Left ventricle myocardium inferior (tissue), 1 donor: ENCODE results near the gene GUCA1A. TPM values are rescaled to one million over a fixed set of nuclear protein-coding genes. Genes with fewer than 3 reads are reported as not detected.
"Not testable (repeated sequence)": the region's sequence is repeated elsewhere in the genome, so short reads cannot be mapped to it uniquely, and the experiment has no call there.

Experiments used
- DNase-seq: peaks from one replicate; pipeline ENCODE4 v3.0.0-alpha.2; 2020
- H3K27ac ChIP-seq: fragments of 200-600 bp; replicated peaks from 2 replicates; pipeline ENCODE4 v1.8.0; 2021
- H3K27me3 ChIP-seq: fragments of 200-600 bp; 2 replicates; pipeline ENCODE4 v1.8.0; 2021; ENCODE audit warnings: low read depth
- H3K36me3 ChIP-seq: fragments of 200-600 bp; 2 replicates; pipeline ENCODE4 v1.8.0; 2021
- H3K4me1 ChIP-seq: fragments of 200-600 bp; 2 replicates; pipeline ENCODE4 v1.8.0; 2021
- H3K4me3 ChIP-seq: fragments of 200-600 bp; 2 replicates; pipeline ENCODE4 v1.8.0; 2021; ENCODE audit warnings: mild to moderate bottlenecking, moderate library complexity
- H3K9me3 ChIP-seq: fragments of 200-600 bp; replicated peaks from 2 replicates; pipeline ENCODE4 v1.8.0; 2021
- intact Hi-C: fragments of 100-400 bp; cut with micrococcal nuclease; formaldehyde crosslinking; loops from one replicate; pipeline ENCODE4 v1.11.0; 2022
- total RNA-seq: library from RNA; stranded (reverse); fragmentation: NEBNext Ultra II Directional; extraction: Animal tissue kit (Norgen Biotek cat#: 25700); gene quantifications from one replicate; pipeline ENCODE4 v1.2.1, GENCODE V29; 2021
- TF ChIP-seq, protein P1 (sequence below): fragments of 200-600 bp; IDR thresholded peaks from 2 replicates; pipeline ENCODE4 v1.8.0; 2021; ENCODE audit warnings: antibody characterized with exemption, mild to moderate bottlenecking, borderline replicate concordance
- donor health status: DM: no; HTN: yes; CAD: no; lungs with severe emphysema.

GUCA1A gene
- total RNA-seq, 1 donor from 2014 or later: not detected

DNA sequence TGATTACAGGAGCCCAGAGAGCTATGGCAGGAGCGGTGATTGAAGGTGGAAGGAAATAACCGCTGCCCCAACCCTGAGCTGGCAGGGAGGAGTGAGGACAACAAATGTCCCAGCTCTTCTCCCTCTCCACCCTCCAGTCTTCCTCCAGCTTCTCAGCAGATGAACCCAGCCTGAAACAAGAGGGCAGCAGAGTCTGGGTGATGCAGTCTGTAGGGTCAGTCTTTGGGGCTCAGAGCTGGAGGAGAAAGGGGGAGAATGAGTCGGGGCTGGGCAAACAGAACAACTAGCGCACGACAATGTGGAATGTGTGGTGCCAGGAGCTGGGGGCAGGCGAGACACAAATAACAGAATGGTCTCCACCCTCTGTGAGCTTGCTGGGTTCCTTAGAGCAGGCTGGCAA lies 4.5 kb upstream of the GUCA1A start:
- intact Hi-C loops: no loop called here
- Histone ChIP-seq H3K27ac (no peak overlapping the region), H3K4me3 (no peak overlapping the region), H3K4me1 (no peaks in the 10 kb centered on the region), H3K9me3 (no peaks in the 10 kb centered on the region), H3K27me3 (no peaks in the 10 kb centered on the region), H3K36me3 (no peaks in the 10 kb centered on the region)
- DNase-seq: no peak
- TF ChIP-seq, protein P1, sequence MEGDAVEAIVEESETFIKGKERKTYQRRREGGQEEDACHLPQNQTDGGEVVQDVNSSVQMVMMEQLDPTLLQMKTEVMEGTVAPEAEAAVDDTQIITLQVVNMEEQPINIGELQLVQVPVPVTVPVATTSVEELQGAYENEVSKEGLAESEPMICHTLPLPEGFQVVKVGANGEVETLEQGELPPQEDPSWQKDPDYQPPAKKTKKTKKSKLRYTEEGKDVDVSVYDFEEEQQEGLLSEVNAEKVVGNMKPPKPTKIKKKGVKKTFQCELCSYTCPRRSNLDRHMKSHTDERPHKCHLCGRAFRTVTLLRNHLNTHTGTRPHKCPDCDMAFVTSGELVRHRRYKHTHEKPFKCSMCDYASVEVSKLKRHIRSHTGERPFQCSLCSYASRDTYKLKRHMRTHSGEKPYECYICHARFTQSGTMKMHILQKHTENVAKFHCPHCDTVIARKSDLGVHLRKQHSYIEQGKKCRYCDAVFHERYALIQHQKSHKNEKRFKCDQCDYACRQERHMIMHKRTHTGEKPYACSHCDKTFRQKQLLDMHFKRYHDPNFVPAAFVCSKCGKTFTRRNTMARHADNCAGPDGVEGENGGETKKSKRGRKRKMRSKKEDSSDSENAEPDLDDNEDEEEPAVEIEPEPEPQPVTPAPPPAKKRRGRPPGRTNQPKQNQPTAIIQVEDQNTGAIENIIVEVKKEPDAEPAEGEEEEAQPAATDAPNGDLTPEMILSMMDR: no peak

DNA sequence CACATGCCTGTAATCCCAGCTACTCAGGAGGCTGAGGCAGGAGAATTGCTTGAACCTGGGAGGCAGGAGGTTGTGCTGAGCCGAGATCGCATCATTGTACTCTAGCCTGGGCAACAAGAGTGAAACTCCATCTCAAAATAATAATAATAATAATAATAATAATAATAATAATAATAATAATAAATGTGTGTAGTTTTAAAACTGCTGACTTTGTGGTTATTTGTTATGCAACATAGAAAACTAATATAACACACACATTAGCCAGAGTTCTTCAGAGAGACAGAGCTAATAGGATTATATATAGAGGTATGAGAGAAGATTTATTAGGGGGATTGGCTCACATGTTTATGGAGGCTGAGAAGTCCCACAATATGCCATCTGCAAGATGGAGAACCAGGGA lies 3.4 kb upstream of the GUCA1A start:
- H3K4me3 ChIP-seq, H3K36me3 ChIP-seq, H3K27ac ChIP-seq, H3K27me3 ChIP-seq, H3K4me1 ChIP-seq, DNase-seq, intact Hi-C loops, H3K9me3 ChIP-seq: not testable (repeated sequence)

DNA sequence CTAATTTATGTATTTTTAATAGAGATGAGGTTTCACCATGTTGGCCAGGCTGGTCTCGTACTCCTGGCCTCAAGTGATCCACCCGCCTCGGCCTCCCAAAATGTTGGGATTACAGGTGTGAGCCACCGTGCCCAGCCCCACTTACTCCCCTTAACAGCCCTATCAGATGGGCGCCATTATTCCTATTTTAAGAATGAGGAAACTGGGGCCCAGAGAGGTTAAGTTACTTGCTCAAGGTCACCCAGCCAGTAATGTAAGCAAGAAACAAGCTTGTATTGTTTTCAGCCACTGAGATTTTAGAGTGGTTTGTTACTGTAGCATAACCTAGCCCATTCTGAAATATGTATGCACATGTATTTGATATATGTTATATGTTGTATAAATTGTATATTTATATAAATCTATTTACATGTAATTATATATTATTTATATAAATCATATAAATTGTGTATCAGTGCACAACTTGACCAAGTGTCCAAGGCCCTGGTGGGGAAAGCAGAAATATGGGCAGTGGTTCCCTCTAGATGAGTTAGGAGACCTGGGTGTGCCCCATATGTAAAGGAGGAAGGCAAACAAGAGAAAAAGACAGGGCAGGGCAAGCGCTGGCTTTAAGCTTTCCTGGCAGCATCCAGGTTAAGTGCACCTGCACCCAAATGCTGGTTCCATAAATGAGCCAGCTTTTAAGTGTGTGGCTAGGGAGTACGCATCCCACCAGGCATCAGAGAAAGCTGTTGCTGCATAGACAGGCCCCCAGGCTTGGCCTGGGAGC lies 1.2 kb upstream of the GUCA1A start:
- Histone ChIP-seq H3K27me3 (no peaks in the 10 kb centered on the region), H3K27ac (no peak overlapping the region), H3K36me3 (no peaks in the 10 kb centered on the region), H3K4me1 (no peaks in the 10 kb centered on the region), H3K9me3 (no peaks in the 10 kb centered on the region), H3K4me3 (no peak overlapping the region)
- no peak for DNase-seq
- intact Hi-C loops: no loop called here
- TF ChIP-seq, protein P1: no peak

DNA sequence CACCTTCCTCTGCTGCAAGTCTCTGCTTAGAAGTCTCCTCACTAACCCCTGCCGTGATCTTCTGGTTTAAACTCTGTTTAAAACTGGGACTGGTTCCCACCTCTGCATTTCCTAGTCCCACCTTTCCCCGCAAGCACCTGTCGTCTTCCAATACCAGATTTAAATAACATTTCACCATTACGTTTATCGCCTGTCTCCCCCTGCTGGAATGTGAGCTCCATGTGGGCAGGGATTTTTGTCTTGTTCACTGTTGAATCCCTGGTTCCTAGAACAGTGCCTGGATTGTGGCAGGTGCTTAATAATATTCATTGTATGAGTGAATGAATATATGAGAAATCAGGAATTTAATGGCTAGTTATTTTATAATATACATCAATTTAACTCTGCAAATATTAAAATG lies 2.7 kb downstream of the GUCA1A start:
- H3K4me3 ChIP-seq: no peak overlapping the region
- no peak for DNase-seq
- H3K27me3 ChIP-seq: peaks cover 23% of the 10 kb centered on the region
- intact Hi-C loops: no loop called here
- no peaks in the 10 kb centered on the region for H3K36me3 ChIP-seq
- no peak overlapping the region for H3K27ac ChIP-seq
- H3K9me3 ChIP-seq: no peaks in the 10 kb centered on the region
- H3K4me1 ChIP-seq: no peaks in the 10 kb centered on the region
- TF ChIP-seq, protein P1: no peak

DNA sequence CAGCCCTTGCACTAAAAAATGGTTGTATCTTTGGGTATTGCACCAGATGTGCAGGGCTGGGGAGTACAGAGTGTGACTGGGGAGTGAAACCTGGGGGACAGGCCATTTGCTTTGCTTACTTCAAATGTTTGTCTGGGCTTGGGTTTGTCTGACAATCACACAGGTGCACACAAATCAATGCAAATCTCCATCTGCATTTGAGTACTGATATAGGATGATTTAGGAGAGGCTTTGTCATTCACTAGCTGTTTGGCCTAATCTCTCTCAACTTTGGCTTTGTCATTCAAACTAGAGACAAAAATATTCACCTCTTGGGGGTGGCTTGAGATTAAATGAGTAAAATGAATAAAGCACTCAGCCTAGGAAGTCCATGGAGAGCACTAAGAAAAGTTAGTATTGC lies 3.8 kb downstream of the GUCA1A start:
- intact Hi-C loops: no loop called here
- H3K4me3 ChIP-seq: no peak overlapping the region
- no peak overlapping the region for H3K27ac ChIP-seq
- H3K4me1 ChIP-seq: no peaks in the 10 kb centered on the region
- H3K36me3 ChIP-seq: no peaks in the 10 kb centered on the region
- no peaks in the 10 kb centered on the region for H3K9me3 ChIP-seq
- peaks cover 23% of the 10 kb centered on the region for H3K27me3 ChIP-seq
- no peak for DNase-seq
- TF ChIP-seq, protein P1: no peak

DNA sequence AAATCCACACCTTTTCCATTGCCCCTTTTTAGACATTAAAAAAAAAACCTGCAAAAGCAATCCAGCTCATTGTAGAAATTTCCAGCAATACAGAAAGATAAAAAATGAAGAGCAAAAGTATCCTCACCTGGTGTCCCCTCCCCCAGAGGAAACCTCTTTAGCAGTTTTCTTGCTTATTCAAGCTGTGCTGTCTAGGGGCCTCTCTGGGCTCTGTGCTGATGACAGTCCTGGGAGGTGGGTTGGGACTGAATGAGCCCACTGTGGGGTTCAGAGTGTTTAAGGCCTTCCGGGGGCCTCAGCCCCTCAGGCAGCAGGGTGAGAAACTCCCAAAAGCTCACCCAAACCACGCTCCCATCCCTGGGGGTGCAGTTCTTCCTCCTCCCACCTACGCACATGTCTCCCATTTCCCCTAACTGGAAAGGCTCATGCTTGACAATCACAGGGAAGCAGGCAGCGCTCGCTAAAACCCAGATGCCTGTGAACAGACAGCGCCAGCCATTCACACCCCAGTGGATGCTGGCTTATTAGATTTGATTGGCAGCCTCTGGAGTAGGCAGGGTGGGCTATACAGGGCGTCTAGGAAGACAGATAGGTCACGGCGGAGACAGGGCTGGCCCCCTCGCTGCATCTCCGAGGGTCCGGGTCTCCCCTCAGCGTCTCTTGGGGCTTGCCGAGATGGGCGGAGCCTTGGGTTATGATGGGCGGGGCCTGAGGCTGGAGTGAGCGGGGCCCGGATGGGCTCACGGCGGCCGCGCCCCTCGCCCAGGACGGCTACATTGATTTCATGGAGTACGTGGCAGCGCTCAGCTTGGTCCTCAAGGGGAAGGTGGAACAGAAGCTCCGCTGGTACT lies 4.6 kb downstream of the GUCA1A start:
- DNase-seq: no peak
- Histone ChIP-seq H3K27me3 (peaks cover 23% of the 10 kb centered on the region), H3K9me3 (no peaks in the 10 kb centered on the region), H3K4me3 (no peak overlapping the region), H3K4me1 (no peaks in the 10 kb centered on the region), H3K27ac (no peak overlapping the region), H3K36me3 (no peaks in the 10 kb centered on the region)
- intact Hi-C loops: no loop called here
- TF ChIP-seq, protein P1: no peak
